HEK293 (cell line): ENCODE measurements around the gene KLHL11.

Source experiments
- CTCF ChIA-PET: fragments of 350-600 bp; formaldehyde crosslinking; extraction: SDS; loops from one replicate; lab custom pipeline; 2021; ENCODE audit warnings: antibody characterized with exemption; lab: Yijun Ruan, JAX
- POLR2A ChIA-PET: fragments of 300-600 bp; formaldehyde crosslinking; extraction: SDS; loops from one replicate; lab custom pipeline; 2020; ENCODE audit warnings: antibody characterized with exemption, inconsistent platforms; lab: Yijun Ruan, JAX
- H3K27ac ChIP-seq: fragments of 200-500 bp; sonication (Bioruptor generic); 2 replicates; pipeline ENCODE4 v1.5.1; 2014; ENCODE audit warnings: low read depth, low read length, control low read depth, inconsistent platforms; ENCODE audit errors: extremely low read depth
- H3K36me3 ChIP-seq, 2 experiments: fragments of 200-500 bp in 1 of 2; sonication (Bioruptor generic) in 1 of 2; 1 replicate in 1 of 2; 2 replicates in 1 of 2; pipeline ENCODE4 v1.5.1; 2014 to 2017; ENCODE audit warnings: inconsistent platforms in 2 of 2, low read length in 2 of 2; ENCODE audit not compliant: control insufficient read depth in 2 of 2, insufficient read depth in 1 of 2
- H3K4me1 ChIP-seq: fragments of 200-500 bp; sonication (Bioruptor generic); 2 replicates; pipeline ENCODE4 v1.5.1; 2014; ENCODE audit warnings: mild to moderate bottlenecking, low read length, inconsistent platforms; ENCODE audit not compliant: control insufficient read depth, insufficient read depth
- H3K4me3 ChIP-seq: 2 replicates; pipeline ENCODE4 v1.5.1; 2011; ENCODE audit warnings: low read depth, mild to moderate bottlenecking, control low read depth, low read length, moderate library complexity
- H3K9me3 ChIP-seq: fragments of 200-500 bp; sonication (Bioruptor generic); 2 replicates; pipeline ENCODE4 v1.5.1; 2014; ENCODE audit warnings: low read depth, low read length, inconsistent platforms; ENCODE audit not compliant: control insufficient read depth, insufficient read depth
- EGR2 ChIP-seq: fragments of 450-650 bp; formaldehyde crosslinking; IDR thresholded peaks from 2 replicates; pipeline ENCODE4 v1.5.1; 2016; ENCODE audit warnings: low read depth, missing biosample characterization, missing genetic modification characterization
- HOXD13 ChIP-seq: sonication (generic); formaldehyde crosslinking; IDR thresholded peaks from 2 replicates; pipeline ENCODE4 v1.8.0; 2022; ENCODE audit warnings: missing genetic modification reagents, borderline replicate concordance
- OSR2 ChIP-seq: fragments of 450-650 bp; formaldehyde crosslinking; IDR thresholded peaks from 2 replicates; pipeline ENCODE4 v1.5.1; 2016; ENCODE audit warnings: missing biosample characterization, missing genetic modification characterization
- PRDM1 ChIP-seq: fragments of 450-650 bp; formaldehyde crosslinking; IDR thresholded peaks from 2 replicates; pipeline ENCODE4; 2016; ENCODE audit warnings: missing biosample characterization, missing genetic modification characterization
- REST ChIP-seq: fragments of 450-650 bp; formaldehyde crosslinking; IDR thresholded peaks from 2 replicates; pipeline ENCODE4 v1.5.1; 2016; ENCODE audit warnings: missing biosample characterization, missing genetic modification characterization
- ZNF169 ChIP-seq: fragments of 450-650 bp; formaldehyde crosslinking; IDR thresholded peaks from 2 replicates; pipeline ENCODE4 v1.5.1; 2016; ENCODE audit warnings: missing biosample characterization, missing genetic modification characterization
- ZNF19 ChIP-seq: fragments of 450-650 bp; formaldehyde crosslinking; IDR thresholded peaks from 2 replicates; pipeline ENCODE4; 2016; ENCODE audit warnings: missing biosample characterization, missing genetic modification characterization, low read depth
- ZNF223 ChIP-seq: fragments of 450-650 bp; formaldehyde crosslinking; IDR thresholded peaks from 2 replicates; pipeline ENCODE4 v1.5.1; 2016; ENCODE audit warnings: missing biosample characterization, missing genetic modification characterization
- ZNF324 ChIP-seq: fragments of 450-650 bp; formaldehyde crosslinking; IDR thresholded peaks from 2 replicates; pipeline ENCODE4 v1.5.1; 2016; ENCODE audit warnings: missing biosample characterization, missing genetic modification characterization
- ZNF423 ChIP-seq: fragments of 450-650 bp; formaldehyde crosslinking; IDR thresholded peaks from 2 replicates; pipeline ENCODE4 v1.5.1; 2016; ENCODE audit warnings: missing biosample characterization, missing genetic modification characterization
- ZNF518A ChIP-seq: fragments of 450-650 bp; formaldehyde crosslinking; conservative IDR thresholded peaks from 2 replicates; pipeline ENCODE4 v1.5.1; 2016; ENCODE audit warnings: low read depth, missing biosample characterization, missing genetic modification characterization
- ZNF529 ChIP-seq: fragments of 450-650 bp; formaldehyde crosslinking; IDR thresholded peaks from 2 replicates; pipeline ENCODE4 v1.5.1; 2017; ENCODE audit warnings: missing genetic modification characterization, missing biosample characterization; ENCODE audit not compliant: insufficient replicate concordance
- ZNF544 ChIP-seq: fragments of 450-650 bp; formaldehyde crosslinking; IDR thresholded peaks from 2 replicates; pipeline ENCODE4 v1.5.0; 2017; ENCODE audit warnings: missing biosample characterization, missing genetic modification characterization
- ZNF571 ChIP-seq: fragments of 450-650 bp; formaldehyde crosslinking; IDR thresholded peaks from 2 replicates; pipeline ENCODE4 v1.5.0; 2017; ENCODE audit warnings: missing biosample characterization, missing genetic modification characterization
- ZNF707 ChIP-seq: fragments of 450-650 bp; formaldehyde crosslinking; IDR thresholded peaks from 2 replicates; pipeline ENCODE4 v1.5.1; 2016; ENCODE audit warnings: missing biosample characterization, missing genetic modification characterization
- ZNF76 ChIP-seq: fragments of 450-650 bp; formaldehyde crosslinking; IDR thresholded peaks from 2 replicates; pipeline ENCODE4; 2016; ENCODE audit warnings: low read depth, missing biosample characterization, missing genetic modification characterization, borderline replicate concordance
- ZSCAN18 ChIP-seq: fragments of 450-650 bp; formaldehyde crosslinking; IDR thresholded peaks from 2 replicates; pipeline ENCODE4 v1.5.1; 2016; ENCODE audit warnings: missing biosample characterization, missing genetic modification characterization

Gene KLHL11

GRCh38 chr17:41907633-41908539, 42.7 kb upstream of the KLHL11 start:
- Histone ChIP-seq H3K27ac (no peak overlapping the region), H3K9me3 (no peaks in the 10 kb centered on the region), H3K4me3 (no peak overlapping the region)
- TF ChIP-seq ZNF169 (tag by site-specific recombination): no peak
- TF ChIP-seq OSR2: no peak
- TF ChIP-seq ZNF223 (tag by site-specific recombination): no peak
- no peak for TF ChIP-seq ZNF518A
- no peak for TF ChIP-seq ZNF19 (tag by site-specific recombination)
- TF ChIP-seq ZNF707 (tag by site-specific recombination): no peak
- no peak for TF ChIP-seq ZNF76 (tag by site-specific recombination)
- TF ChIP-seq ZNF423 (tag by site-specific recombination): no peak
- no peak for TF ChIP-seq ZNF324 (tag by site-specific recombination)
- no peak for TF ChIP-seq EGR2
- TF ChIP-seq PRDM1 (tag by site-specific recombination): no peak
- no peak for TF ChIP-seq ZNF571 (tag by site-specific recombination)
- TF ChIP-seq REST (tag by site-specific recombination): no peak
- no peak for TF ChIP-seq ZNF529
- TF ChIP-seq ZSCAN18: no peak
- TF ChIP-seq ZNF544: no peak
- no peak for TF ChIP-seq HOXD13 (CRISPR knock-in tag)
- TF ChIP-seq, all 188 proteins: peak for 0
- ChIA-PET POLR2A (interaction anchor here (0.6 to 4.6 kb wide), 4 partner anchors 10 to 211 kb away, joined by 3 to 26 read pairs (median 6); partner anchors contain the start of gene ACLY), CTCF (interaction anchor here (0.6 kb wide), 2 partner anchors 52 to 55 kb away, joined by 3 to 4 read pairs; no protein-coding TSS in a partner anchor)
- Histone ChIP-seq H3K4me1 (no peaks in the 10 kb centered on the region), H3K36me3 (peaks cover 56 to 97% of the 10 kb centered on the region in 2 experiments)
